PFSK-1 (cell line): ENCODE results near the gene CPT2.

Experiments used
- FOXP2 ChIP-seq: optimal IDR thresholded peaks from 2 replicates; pipeline ENCODE3; 2011; ENCODE audit warnings: borderline replicate concordance, control low read depth, inconsistent platforms; ENCODE audit not compliant: insufficient read depth; ENCODE audit errors: extremely low read length, extremely low read depth
- POLR2AphosphoS5 ChIP-seq: IDR thresholded peaks from 2 replicates; pipeline ENCODE4 v1.6.1; 2012; ENCODE audit warnings: low read depth, mild to moderate bottlenecking, control low read depth, low read length, moderate library complexity
- REST ChIP-seq, 2 experiments: IDR thresholded peaks; 2 replicates each; pipeline versions ENCODE4 v1.6.1 to v1.8.0; 2011 to 2012; ENCODE audit warnings: low read depth in 2 of 2, low read length in 2 of 2, control low read depth in 1 of 2, inconsistent platforms in 1 of 2, mild to moderate bottlenecking in 1 of 2, moderate library complexity in 1 of 2; ENCODE audit not compliant: insufficient read depth in 1 of 2
- SIN3A ChIP-seq: IDR thresholded peaks from 2 replicates; pipeline ENCODE4 v1.6.1; 2012; ENCODE audit warnings: mild to moderate bottlenecking, low read length, moderate library complexity, borderline replicate concordance; ENCODE audit not compliant: insufficient read depth
- TAF1 ChIP-seq: IDR thresholded peaks from 2 replicates; pipeline ENCODE4 v1.6.1; 2012; ENCODE audit warnings: low read length, control low read depth, borderline replicate concordance; ENCODE audit not compliant: insufficient read depth

Gene CPT2

GRCh38 chr1:53186533-53186932 lies 10.1 kb upstream of the CPT2 start:
- TF ChIP-seq REST (IDR thresholded peaks at IDR 0.05; ENCODE audit: insufficient read depth in 1 of 2, low read depth in 2 of 2, low read length in 2 of 2) (no peak), POLR2AphosphoS5 (no peak), FOXP2 (no peak), TAF1 (no peak), SIN3A (no peak)

- TF ChIP-seq FOXP2 (no peak), REST (IDR thresholded peaks at IDR 0.05; ENCODE audit: insufficient read depth in 1 of 2, low read depth in 2 of 2, low read length in 2 of 2) (no peak), SIN3A (no peak), POLR2AphosphoS5 (no peak), TAF1 (no peak)
These were observed 9.2 kb upstream of the CPT2 start for GRCh38 chr1:53187401-53187800.

GRCh38 chr1:53188099-53188498 lies 8.5 kb upstream of the CPT2 start:
- TF ChIP-seq FOXP2, result no peak
- no peak for TF ChIP-seq POLR2AphosphoS5
- TF ChIP-seq SIN3A, result no peak
- TF ChIP-seq TAF1, result no peak
- no peak for TF ChIP-seq REST (IDR thresholded peaks at IDR 0.05; ENCODE audit: insufficient read depth in 1 of 2, low read depth in 2 of 2, low read length in 2 of 2)

GRCh38 chr1:53189061-53189460 lies 7.6 kb upstream of the CPT2 start:
- TF ChIP-seq REST (IDR thresholded peaks at IDR 0.05; ENCODE audit: insufficient read depth in 1 of 2, low read depth in 2 of 2, low read length in 2 of 2), result no peak
- no peak for TF ChIP-seq FOXP2
- no peak for TF ChIP-seq POLR2AphosphoS5
- TF ChIP-seq TAF1, result no peak
- no peak for TF ChIP-seq SIN3A

- TF ChIP-seq POLR2AphosphoS5 (no peak), FOXP2 (no peak)
These were observed 6.4 kb upstream of the CPT2 start for GRCh38 chr1:53190210-53190611.
